ENCODE data around the gene MAGEA8. TPM values are rescaled to one million over a fixed set of nuclear protein-coding genes. Genes with fewer than 3 reads are reported as not detected.

MAGEA8 gene
- total RNA-seq, 1 donor from 2014 or later: not detected

DNA sequence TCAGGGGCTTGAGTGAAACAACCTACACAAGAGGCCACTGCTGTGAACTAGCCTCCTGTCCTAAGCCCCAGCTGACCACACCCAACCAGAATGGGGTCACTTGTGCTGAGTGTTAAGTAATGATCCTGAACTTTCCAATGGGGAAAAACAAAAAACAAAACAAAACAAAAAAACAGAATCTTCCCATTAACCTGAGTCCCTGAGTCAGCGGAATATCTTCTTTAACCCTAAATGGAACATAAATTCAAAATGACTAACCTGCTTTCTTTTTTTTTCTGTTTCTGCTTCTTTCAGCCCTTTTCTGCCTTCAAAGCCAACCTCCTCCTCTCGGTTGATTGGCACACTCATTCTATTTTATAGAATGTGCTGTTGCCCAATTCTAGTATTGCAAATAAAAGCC is 31.2 kb upstream of the MAGEA8 start:
- Histone ChIP-seq H3K27ac (ENCODE audit: low read depth, low read length) (no peak overlapping the region), H3K9ac (ENCODE audit: low read length) (no peak overlapping the region), H3K4me1 (ENCODE audit: insufficient read depth, low read length) (no peaks in the 10 kb centered on the region), H3K4me2 (ENCODE audit: low read length) (no peak overlapping the region), H3K9me3 (ENCODE audit: insufficient read depth, low read depth, low read length) (no peaks in the 10 kb centered on the region), H3K79me2 (ENCODE audit: insufficient read depth, low read length) (no peaks in the 10 kb centered on the region), H3K36me3 (ENCODE audit: insufficient read depth, low read length) (no peaks in the 10 kb centered on the region), H2AFZ (ENCODE audit: low read depth, low read length) (no peak overlapping the region), H4K20me1 (ENCODE audit: insufficient read depth, low read length) (no peaks in the 10 kb centered on the region), H3K27me3 (ENCODE audit: insufficient read depth, low read length) (no peaks in the 10 kb centered on the region), H3K4me3 (ENCODE audit: insufficient read depth, low read depth, low read length) (no peak overlapping the region)
- Mint-ChIP-seq H3K4me3 (ENCODE audit: unreplicated experiment) (no peak overlapping the region), H3K27ac (ENCODE audit: unreplicated experiment) (no peak overlapping the region), H3K4me1 (ENCODE audit: low read depth, unreplicated experiment) (peaks cover 1% of the 10 kb centered on the region), H3K9me3 (ENCODE audit: unreplicated experiment) (no peaks in the 10 kb centered on the region), H3K36me3 (ENCODE audit: low read depth, unreplicated experiment) (no peaks in the 10 kb centered on the region), H3K27me3 (ENCODE audit: low read depth, unreplicated experiment) (peaks cover 3% of the 10 kb centered on the region)
- no peak for FAIRE-seq
- no peak for DNase-seq (ENCODE audit: low read depth)
- no peak for TF ChIP-seq EZH2 (IDR thresholded peaks at IDR 0.05; ENCODE audit: insufficient read depth, low read length)
- TF ChIP-seq, protein P1, sequence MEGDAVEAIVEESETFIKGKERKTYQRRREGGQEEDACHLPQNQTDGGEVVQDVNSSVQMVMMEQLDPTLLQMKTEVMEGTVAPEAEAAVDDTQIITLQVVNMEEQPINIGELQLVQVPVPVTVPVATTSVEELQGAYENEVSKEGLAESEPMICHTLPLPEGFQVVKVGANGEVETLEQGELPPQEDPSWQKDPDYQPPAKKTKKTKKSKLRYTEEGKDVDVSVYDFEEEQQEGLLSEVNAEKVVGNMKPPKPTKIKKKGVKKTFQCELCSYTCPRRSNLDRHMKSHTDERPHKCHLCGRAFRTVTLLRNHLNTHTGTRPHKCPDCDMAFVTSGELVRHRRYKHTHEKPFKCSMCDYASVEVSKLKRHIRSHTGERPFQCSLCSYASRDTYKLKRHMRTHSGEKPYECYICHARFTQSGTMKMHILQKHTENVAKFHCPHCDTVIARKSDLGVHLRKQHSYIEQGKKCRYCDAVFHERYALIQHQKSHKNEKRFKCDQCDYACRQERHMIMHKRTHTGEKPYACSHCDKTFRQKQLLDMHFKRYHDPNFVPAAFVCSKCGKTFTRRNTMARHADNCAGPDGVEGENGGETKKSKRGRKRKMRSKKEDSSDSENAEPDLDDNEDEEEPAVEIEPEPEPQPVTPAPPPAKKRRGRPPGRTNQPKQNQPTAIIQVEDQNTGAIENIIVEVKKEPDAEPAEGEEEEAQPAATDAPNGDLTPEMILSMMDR (IDR thresholded peaks at IDR 0.05; ENCODE audit: insufficient read depth, low read depth, low read length): no peak

DNA sequence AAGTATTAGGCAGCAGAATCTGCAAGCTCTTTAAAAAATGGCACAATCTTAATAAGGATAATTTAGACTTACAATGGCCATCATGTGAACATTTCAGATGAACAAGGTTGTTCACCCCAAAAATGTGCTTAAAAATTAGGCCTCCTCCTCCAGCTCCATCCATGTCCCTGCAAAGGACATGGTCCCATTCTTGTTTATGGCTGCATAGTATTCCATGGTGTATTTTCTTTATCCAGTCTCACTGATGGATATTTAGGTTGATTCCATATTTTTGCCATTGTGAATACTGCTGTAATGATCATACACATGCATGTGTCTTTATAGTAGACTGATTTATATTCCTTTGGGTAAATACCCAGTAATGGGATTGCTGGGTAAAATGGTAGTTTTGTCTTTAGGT is 29.1 kb upstream of the MAGEA8 start:
- Histone ChIP-seq H3K36me3 (ENCODE audit: insufficient read depth, low read length) (no peaks in the 10 kb centered on the region), H4K20me1 (ENCODE audit: insufficient read depth, low read length) (no peaks in the 10 kb centered on the region), H3K79me2 (ENCODE audit: insufficient read depth, low read length) (no peaks in the 10 kb centered on the region), H3K9ac (ENCODE audit: low read length) (no peak overlapping the region), H2AFZ (ENCODE audit: low read depth, low read length) (no peak overlapping the region), H3K9me3 (ENCODE audit: insufficient read depth, low read depth, low read length) (no peaks in the 10 kb centered on the region), H3K4me1 (ENCODE audit: insufficient read depth, low read length) (no peaks in the 10 kb centered on the region), H3K4me3 (ENCODE audit: insufficient read depth, low read depth, low read length) (no peak overlapping the region), H3K4me2 (ENCODE audit: low read length) (no peak overlapping the region), H3K27me3 (ENCODE audit: insufficient read depth, low read length) (no peaks in the 10 kb centered on the region), H3K27ac (ENCODE audit: low read depth, low read length) (no peak overlapping the region)
- TF ChIP-seq EZH2 (IDR thresholded peaks at IDR 0.05; ENCODE audit: insufficient read depth, low read length): no peak
- TF ChIP-seq, protein P1 (IDR thresholded peaks at IDR 0.05; ENCODE audit: insufficient read depth, low read depth, low read length): no peak
- DNase-seq (ENCODE audit: low read depth) (no peak), FAIRE-seq (no peak)
- H3K27ac Mint-ChIP-seq (ENCODE audit: unreplicated experiment): no peak overlapping the region
- H3K36me3 Mint-ChIP-seq (ENCODE audit: low read depth, unreplicated experiment): no peaks in the 10 kb centered on the region
- peaks cover 3% of the 10 kb centered on the region for H3K27me3 Mint-ChIP-seq (ENCODE audit: low read depth, unreplicated experiment)
- no peaks in the 10 kb centered on the region for H3K9me3 Mint-ChIP-seq (ENCODE audit: unreplicated experiment)
- peaks cover 1% of the 10 kb centered on the region for H3K4me1 Mint-ChIP-seq (ENCODE audit: low read depth, unreplicated experiment)
- no peak overlapping the region for H3K4me3 Mint-ChIP-seq (ENCODE audit: unreplicated experiment)

DNA sequence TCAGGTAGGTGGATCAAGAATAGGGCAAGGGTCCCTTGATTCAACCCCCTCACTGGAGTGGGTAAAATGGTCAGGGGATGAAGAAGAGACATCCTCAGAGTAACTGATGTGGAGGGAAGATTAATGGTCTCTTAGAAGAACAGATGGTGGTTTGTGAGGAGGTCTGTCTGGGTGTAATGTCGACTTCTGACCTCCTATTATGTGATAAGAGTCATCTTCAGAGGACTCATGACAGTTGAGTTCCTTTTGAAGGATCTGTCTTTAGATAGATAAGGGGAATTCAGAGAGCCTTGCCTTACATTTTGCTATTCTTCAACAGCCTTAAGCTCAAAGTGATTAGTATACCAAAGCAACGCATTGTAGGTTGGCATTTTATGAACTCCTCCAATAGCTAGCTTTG is 27.1 kb upstream of the MAGEA8 start:
- Histone ChIP-seq H3K27me3 (ENCODE audit: insufficient read depth, low read length) (no peaks in the 10 kb centered on the region), H4K20me1 (ENCODE audit: insufficient read depth, low read length) (no peaks in the 10 kb centered on the region), H3K27ac (ENCODE audit: low read depth, low read length) (no peak overlapping the region), H3K4me1 (ENCODE audit: insufficient read depth, low read length) (no peaks in the 10 kb centered on the region), H3K4me2 (ENCODE audit: low read length) (no peak overlapping the region), H3K9ac (ENCODE audit: low read length) (no peak overlapping the region), H3K36me3 (ENCODE audit: insufficient read depth, low read length) (no peaks in the 10 kb centered on the region), H2AFZ (ENCODE audit: low read depth, low read length) (no peak overlapping the region), H3K9me3 (ENCODE audit: insufficient read depth, low read depth, low read length) (no peaks in the 10 kb centered on the region), H3K79me2 (ENCODE audit: insufficient read depth, low read length) (no peaks in the 10 kb centered on the region), H3K4me3 (ENCODE audit: insufficient read depth, low read depth, low read length) (no peak overlapping the region)
- Mint-ChIP-seq H3K27ac (ENCODE audit: unreplicated experiment) (no peak overlapping the region), H3K9me3 (ENCODE audit: unreplicated experiment) (no peaks in the 10 kb centered on the region), H3K4me1 (ENCODE audit: low read depth, unreplicated experiment) (peaks cover 1% of the 10 kb centered on the region), H3K27me3 (ENCODE audit: low read depth, unreplicated experiment) (peaks cover 3% of the 10 kb centered on the region), H3K36me3 (ENCODE audit: low read depth, unreplicated experiment) (no peaks in the 10 kb centered on the region), H3K4me3 (ENCODE audit: unreplicated experiment) (no peak overlapping the region)
- DNase-seq (ENCODE audit: low read depth) (no peak), FAIRE-seq (no peak)
- TF ChIP-seq EZH2 (IDR thresholded peaks at IDR 0.05; ENCODE audit: insufficient read depth, low read length): no peak
- TF ChIP-seq, protein P1 (IDR thresholded peaks at IDR 0.05; ENCODE audit: insufficient read depth, low read depth, low read length): no peak

All from astrocyte (in vitro differentiated cells and primary cell).